GM12878 (cell line): ENCODE data around the gene CFAP299. TPM values are rescaled to one million over a fixed set of nuclear protein-coding genes. Genes with fewer than 3 reads are reported as not detected.

Experiments used
- DPF2 ChIP-seq: fragments of 450-650 bp; IDR thresholded peaks from 2 replicates; pipeline ENCODE4 v1.6.1; 2017; ENCODE audit warnings: mild to moderate bottlenecking
- ESRRA ChIP-seq: IDR thresholded peaks from 2 replicates; pipeline ENCODE4 v1.6.1; 2012; ENCODE audit warnings: mild to moderate bottlenecking, low read length, improper control_type of control experiment
- HDAC2 ChIP-seq: fragments of 200-600 bp; sonication (generic); IDR thresholded peaks from 2 replicates; pipeline ENCODE4 v1.6.1; 2017
- JUNB ChIP-seq: IDR thresholded peaks from 2 replicates; pipeline ENCODE4 v1.6.1; 2016; ENCODE audit warnings: antibody characterized with exemption, mild to moderate bottlenecking
- NBN ChIP-seq: fragments of 450-650 bp; IDR thresholded peaks from 2 replicates; pipeline ENCODE4 v1.6.1; 2016
- NR2C1 ChIP-seq: fragments of 450-650 bp; IDR thresholded peaks from 2 replicates; pipeline ENCODE4 v1.6.1; 2017; ENCODE audit warnings: antibody characterized with exemption, mild to moderate bottlenecking, moderate library complexity
- RFX5 ChIP-seq: IDR thresholded peaks from 2 replicates; pipeline ENCODE4 v1.6.1; 2011; ENCODE audit warnings: low read depth, low read length, improper control_type of control experiment
- SIX5 ChIP-seq: IDR thresholded peaks from 2 replicates; pipeline ENCODE4 v1.6.1; 2011; ENCODE audit warnings: mild to moderate bottlenecking, low read depth, low read length, moderate library complexity; ENCODE audit not compliant: severe bottlenecking
- SP1 ChIP-seq: IDR thresholded peaks from one replicate; pipeline ENCODE4 v1.6.1; 2011; ENCODE audit warnings: low read depth, low read length
- SPI1 ChIP-seq: IDR thresholded peaks from 2 replicates; pipeline ENCODE4 v1.6.1; 2011; ENCODE audit warnings: low read depth, mild to moderate bottlenecking, low read length, moderate library complexity, borderline replicate concordance; ENCODE audit not compliant: insufficient read depth
- TBL1XR1 ChIP-seq: IDR thresholded peaks from 2 replicates; pipeline ENCODE4 v1.6.1; 2012; ENCODE audit warnings: low read depth, low read length, improper control_type of control experiment
- YBX1 ChIP-seq: fragments of 450-650 bp; IDR thresholded peaks from 2 replicates; pipeline ENCODE4 v1.6.1; 2016; ENCODE audit warnings: antibody characterized with exemption
- polyA plus RNA-seq, 11 experiments: library from polyadenylated mRNA; depleted of rRNA in 4 of 11; unstranded in 6 of 11; stranded (reverse) in 5 of 11; fragments of >200 nt; fragmentation: Nextera tagmentation in 4 of 11; fragmentation: Illumina TruSeq in 1 of 11; extraction: Ambion mirVana in 4 of 11; extraction: Trizol in 1 of 11; gene quantifications; 1 replicate in 1 of 11; 2 replicates in 10 of 11; pipeline versions ENCODE4 v1.2.1 to v1.2.3, GENCODE V29; 2011 to 2016; ENCODE audit warnings: inconsistent platforms in 2 of 11, missing spikeins in 2 of 11, low read depth in 1 of 11
- total RNA-seq, 4 experiments: library from RNA; depleted of rRNA in 3 of 4; stranded (reverse); fragments of >200 nt in 3 of 4; fragmentation: Illumina TruSeq in 1 of 4; extraction: Trizol in 1 of 4; gene quantifications; 2 replicates each; pipeline versions ENCODE4 v1.2.1 to v1.2.3, GENCODE V29; 2013 to 2021
- TF ChIP-seq, protein P1 (sequence below): IDR thresholded peaks from 2 replicates; pipeline ENCODE4 v1.6.1; 2012; ENCODE audit warnings: mild to moderate bottlenecking, low read depth, low read length
- TF ChIP-seq, protein P2 (sequence below): fragments of 450-650 bp; formaldehyde crosslinking; IDR thresholded peaks from 2 replicates; pipeline ENCODE4 v1.4.0; 2022; ENCODE audit warnings: mild to moderate bottlenecking, moderate library complexity

CFAP299 gene
- total and polyA plus RNA-seq, 10 of the 15 experiments (the other 5 are each of a cell fraction or from before 2014, with no cell fraction given), result 0.06 to 0.34 TPM; not detected in 8

DNA sequence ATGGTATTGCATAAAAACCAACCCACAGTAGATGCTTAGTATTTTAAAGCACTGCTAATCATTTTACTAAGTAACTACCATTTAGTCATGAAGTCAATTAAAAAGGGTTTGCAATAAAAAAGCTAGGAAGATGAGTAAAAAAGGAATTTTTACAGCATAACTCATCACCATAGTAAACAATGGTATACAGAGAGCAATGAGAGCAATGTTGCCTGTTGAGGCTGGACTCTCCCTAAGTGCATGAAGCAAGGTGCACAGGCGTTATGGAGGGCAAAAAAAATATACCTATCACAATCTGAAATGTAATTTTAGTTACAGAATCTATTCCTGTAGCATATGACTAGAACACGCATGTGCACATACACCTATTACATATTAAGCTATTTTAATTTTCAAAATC lies 565.4 kb downstream of the CFAP299 start (continued):
- TF ChIP-seq, protein P1, sequence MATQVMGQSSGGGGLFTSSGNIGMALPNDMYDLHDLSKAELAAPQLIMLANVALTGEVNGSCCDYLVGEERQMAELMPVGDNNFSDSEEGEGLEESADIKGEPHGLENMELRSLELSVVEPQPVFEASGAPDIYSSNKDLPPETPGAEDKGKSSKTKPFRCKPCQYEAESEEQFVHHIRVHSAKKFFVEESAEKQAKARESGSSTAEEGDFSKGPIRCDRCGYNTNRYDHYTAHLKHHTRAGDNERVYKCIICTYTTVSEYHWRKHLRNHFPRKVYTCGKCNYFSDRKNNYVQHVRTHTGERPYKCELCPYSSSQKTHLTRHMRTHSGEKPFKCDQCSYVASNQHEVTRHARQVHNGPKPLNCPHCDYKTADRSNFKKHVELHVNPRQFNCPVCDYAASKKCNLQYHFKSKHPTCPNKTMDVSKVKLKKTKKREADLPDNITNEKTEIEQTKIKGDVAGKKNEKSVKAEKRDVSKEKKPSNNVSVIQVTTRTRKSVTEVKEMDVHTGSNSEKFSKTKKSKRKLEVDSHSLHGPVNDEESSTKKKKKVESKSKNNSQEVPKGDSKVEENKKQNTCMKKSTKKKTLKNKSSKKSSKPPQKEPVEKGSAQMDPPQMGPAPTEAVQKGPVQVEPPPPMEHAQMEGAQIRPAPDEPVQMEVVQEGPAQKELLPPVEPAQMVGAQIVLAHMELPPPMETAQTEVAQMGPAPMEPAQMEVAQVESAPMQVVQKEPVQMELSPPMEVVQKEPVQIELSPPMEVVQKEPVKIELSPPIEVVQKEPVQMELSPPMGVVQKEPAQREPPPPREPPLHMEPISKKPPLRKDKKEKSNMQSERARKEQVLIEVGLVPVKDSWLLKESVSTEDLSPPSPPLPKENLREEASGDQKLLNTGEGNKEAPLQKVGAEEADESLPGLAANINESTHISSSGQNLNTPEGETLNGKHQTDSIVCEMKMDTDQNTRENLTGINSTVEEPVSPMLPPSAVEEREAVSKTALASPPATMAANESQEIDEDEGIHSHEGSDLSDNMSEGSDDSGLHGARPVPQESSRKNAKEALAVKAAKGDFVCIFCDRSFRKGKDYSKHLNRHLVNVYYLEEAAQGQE, result no peak
- TF ChIP-seq RFX5, result no peak
- no peak for TF ChIP-seq YBX1
- TF ChIP-seq SPI1, result no peak
- no peak for TF ChIP-seq NR2C1
- TF ChIP-seq SP1, result no peak
- no peak for TF ChIP-seq JUNB
- TF ChIP-seq NBN, result no peak
- TF ChIP-seq SIX5, result no peak
- no peak for TF ChIP-seq ESRRA
- TF ChIP-seq DPF2, result no peak
- no peak for TF ChIP-seq TBL1XR1
- TF ChIP-seq, protein P2, sequence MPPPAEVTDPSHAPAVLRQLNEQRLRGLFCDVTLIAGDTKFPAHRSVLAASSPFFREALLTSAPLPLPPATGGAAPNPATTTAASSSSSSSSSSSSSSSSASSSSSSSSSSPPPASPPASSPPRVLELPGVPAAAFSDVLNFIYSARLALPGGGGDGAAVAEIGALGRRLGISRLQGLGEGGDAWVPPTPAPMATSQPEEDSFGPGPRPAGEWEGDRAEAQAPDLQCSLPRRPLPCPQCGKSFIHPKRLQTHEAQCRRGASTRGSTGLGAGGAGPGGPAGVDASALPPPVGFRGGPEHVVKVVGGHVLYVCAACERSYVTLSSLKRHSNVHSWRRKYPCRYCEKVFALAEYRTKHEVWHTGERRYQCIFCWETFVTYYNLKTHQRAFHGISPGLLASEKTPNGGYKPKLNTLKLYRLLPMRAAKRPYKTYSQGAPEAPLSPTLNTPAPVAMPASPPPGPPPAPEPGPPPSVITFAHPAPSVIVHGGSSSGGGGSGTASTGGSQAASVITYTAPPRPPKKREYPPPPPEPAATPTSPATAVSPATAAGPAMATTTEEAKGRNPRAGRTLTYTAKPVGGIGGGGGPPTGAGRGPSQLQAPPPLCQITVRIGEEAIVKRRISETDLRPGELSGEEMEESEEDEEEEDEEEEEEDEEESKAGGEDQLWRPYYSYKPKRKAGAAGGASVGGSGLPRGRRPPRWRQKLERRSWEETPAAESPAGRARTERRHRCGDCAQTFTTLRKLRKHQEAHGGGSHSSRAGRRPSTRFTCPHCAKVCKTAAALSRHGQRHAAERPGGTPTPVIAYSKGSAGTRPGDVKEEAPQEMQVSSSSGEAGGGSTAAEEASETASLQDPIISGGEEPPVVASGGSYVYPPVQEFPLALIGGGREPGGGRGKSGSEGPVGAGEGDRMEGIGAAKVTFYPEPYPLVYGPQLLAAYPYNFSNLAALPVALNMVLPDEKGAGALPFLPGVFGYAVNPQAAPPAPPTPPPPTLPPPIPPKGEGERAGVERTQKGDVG (CRISPR knock-in tag), result no peak
- no peak for TF ChIP-seq HDAC2
- TF ChIP-seq, all 136 proteins: peak for 0
